ENCODE results near the gene CCDC134. TPM values are rescaled to one million over a fixed set of nuclear protein-coding genes. Genes with fewer than 3 reads are reported as not detected.
"Not testable (repeated sequence)": the region's sequence is repeated elsewhere in the genome, so short reads cannot be mapped to it uniquely, and the experiment has no call there.

CCDC134 gene
- total RNA-seq, 2 donors from 2014 or later: 5.1 to 5.7 TPM

- intact Hi-C loops (cut with DNase I): no loop called here
- no peak for DNase-seq (ENCODE audit: low spot score)
These were observed 62.2 kb downstream of the CCDC134 start for GRCh38 chr22:41862530-41863266.

DNA sequence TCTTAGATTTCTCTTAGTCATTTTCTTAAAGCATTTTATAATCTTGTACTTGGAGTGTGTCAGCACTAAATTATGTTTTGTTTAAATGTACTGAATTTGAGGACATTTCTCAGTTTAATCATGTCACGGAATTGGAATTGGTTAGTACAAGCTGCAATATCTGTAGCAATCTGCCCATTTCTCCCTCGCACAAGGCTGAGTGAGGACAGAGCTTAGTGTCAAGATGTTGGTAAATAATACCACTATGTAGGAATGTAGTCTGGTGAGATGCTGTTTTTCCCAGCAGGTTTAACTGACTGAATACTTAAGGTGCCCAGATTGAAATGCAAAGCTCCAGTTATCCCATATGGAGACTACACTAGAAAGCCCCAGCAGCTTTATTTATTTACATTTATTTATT, 63.0 kb downstream of the CCDC134 start:
- intact Hi-C loops (cut with DNase I): no loop called here
- no peak for DNase-seq (ENCODE audit: low spot score)

DNA sequence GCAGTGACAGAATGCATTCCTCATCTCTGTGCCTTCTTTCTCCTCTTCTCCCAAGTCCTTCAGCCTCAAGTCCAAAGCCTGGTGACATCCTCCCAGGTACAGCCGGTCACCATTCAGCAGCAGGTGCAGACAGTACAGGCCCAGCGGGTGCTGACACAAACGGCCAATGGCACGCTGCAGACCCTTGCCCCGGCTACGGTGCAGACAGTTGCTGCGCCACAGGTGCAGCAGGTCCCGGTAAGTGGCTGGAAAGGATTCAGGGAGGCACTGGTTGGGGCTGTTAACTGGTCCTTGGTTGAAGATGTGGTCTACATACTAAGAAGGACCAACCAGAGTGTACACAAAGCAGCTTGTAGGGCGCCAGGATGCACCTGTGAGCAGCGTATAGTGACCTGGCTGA, 68.1 kb downstream of the CCDC134 start:
- DNase-seq (ENCODE audit: low spot score): no peak
- intact Hi-C loops (cut with DNase I): no loop called here

GRCh38 chr22:41870081-41870480, 69.6 kb downstream of the CCDC134 start:
- DNase-seq (ENCODE audit: low spot score): not testable (repeated sequence)
- intact Hi-C loops (cut with DNase I): loop anchor here in 1 of 2 donors (10.0 kb wide), 1 partner anchor 1645 kb away; no protein-coding TSS in a partner anchor

DNA sequence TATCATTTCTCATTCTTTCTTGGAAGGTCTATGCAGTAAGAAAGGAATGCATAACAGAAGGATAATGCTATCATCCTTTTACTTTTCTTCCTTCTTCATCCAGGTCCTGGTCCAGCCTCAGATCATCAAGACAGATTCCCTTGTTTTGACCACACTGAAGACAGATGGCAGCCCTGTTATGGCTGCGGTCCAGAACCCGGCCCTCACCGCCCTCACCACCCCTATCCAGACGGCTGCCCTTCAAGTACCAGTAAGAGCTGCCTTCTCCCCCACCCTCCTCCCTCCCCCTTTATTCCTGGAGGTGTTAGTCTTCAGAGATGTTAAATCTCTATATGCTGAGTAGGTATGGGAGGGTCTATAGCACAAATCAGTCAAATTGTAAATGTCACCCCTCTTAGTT, 70.3 kb downstream of the CCDC134 start:
- intact Hi-C loops (cut with DNase I): loop anchor here in 1 of 2 donors (10.0 kb wide), 1 partner anchor 1644 kb away; no protein-coding TSS in a partner anchor
- no peak for DNase-seq (ENCODE audit: low spot score)

DNA sequence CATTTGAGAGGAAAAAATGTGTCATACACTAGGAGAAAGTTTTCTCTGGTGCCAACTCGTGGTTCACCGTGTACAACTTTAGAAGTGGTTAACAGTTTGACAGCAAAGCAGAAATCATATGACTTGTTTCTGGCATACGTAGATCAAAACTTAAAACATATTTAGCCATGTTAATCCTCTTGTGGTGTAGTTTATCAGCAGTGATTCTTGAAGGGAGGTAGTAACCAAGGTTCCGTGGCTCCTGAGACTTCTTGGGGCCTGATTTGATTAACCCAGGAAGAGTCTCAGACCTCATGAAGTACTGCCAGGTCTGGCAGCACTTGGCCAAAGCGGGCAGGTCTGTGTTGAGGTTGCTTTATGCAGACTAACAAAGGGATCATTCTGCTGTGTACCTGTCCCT, 72.9 kb downstream of the CCDC134 start:
- no peak for DNase-seq (ENCODE audit: low spot score)
- intact Hi-C loops (cut with DNase I): loop anchor here in 1 of 2 donors (10.0 kb wide), 1 partner anchor 1641 kb away; no protein-coding TSS in a partner anchor

DNA sequence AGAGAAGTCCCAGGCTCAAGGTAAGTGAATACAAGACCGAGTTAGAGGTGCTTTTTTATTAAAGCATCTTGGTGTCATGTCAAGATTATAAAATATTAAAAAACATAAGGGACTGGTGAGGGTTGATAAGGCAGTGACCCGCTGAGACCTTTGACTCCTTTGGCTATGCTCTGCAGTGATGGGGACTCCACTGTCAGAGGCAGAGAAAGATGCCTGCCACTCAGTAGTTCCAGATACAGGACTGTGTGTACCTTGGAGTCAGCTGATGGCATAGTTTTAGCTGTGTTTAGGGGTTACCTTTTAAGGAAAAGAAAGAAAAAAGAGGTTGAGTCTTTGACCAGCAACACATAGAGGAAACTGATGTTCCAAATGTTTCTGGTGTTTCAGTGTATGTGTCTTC, 73.6 kb downstream of the CCDC134 start:
- DNase-seq (ENCODE audit: low spot score): no peak
- intact Hi-C loops (cut with DNase I): loop anchor here in 1 of 2 donors (10.0 kb wide), 1 partner anchor 1641 kb away; no protein-coding TSS in a partner anchor

GRCh38 chr22:41875531-41876270, 75.2 kb downstream of the CCDC134 start:
- intact Hi-C loops (cut with DNase I): loop anchor here in 1 of 2 donors (10.0 kb wide), 1 partner anchor 1639 kb away; no protein-coding TSS in a partner anchor
- no peak for DNase-seq (ENCODE audit: low spot score)

Other genes starting within 250 kb of the CCDC134 start
- 10 to 100 TPM; 11.5 to 27.0 TPM for gene CSDC2, start 239.7 kb upstream of the CCDC134 start, total RNA-seq
- gene PMM1, start 210.8 kb upstream of the CCDC134 start, total RNA-seq: 10 to 100 TPM; 17.9 to 18.8 TPM
- gene DESI1, start 179.6 kb upstream of the CCDC134 start, total RNA-seq: 10 to 100 TPM; 22.1 to 22.7 TPM
- 100 to 1,000 TPM; 145 to 154 TPM for gene XRCC6, start 179.4 kb upstream of the CCDC134 start, total RNA-seq
- 100 to 1,000 TPM in 1 of 2 donors, 10 to 100 TPM in 1; 86.2 to 103 TPM for gene SNU13, start 111.8 kb upstream of the CCDC134 start, total RNA-seq
- 1 to 10 TPM; 1.4 to 4.3 TPM for gene MEI1, start 101.2 kb upstream of the CCDC134 start, total RNA-seq
- 10 to 100 TPM; 48.3 to 52.0 TPM for gene SREBF2, start 32.4 kb downstream of the CCDC134 start, total RNA-seq
- not detected for gene SHISA8, start 114.4 kb downstream of the CCDC134 start, total RNA-seq
- gene TNFRSF13C, start 126.1 kb downstream of the CCDC134 start, total RNA-seq: under 1 TPM; 0.28 to 0.33 TPM
- gene CENPM, start 146.5 kb downstream of the CCDC134 start, total RNA-seq: not detected
- under 1 TPM; 0.14 to 0.23 TPM for gene SEPTIN3, start 168.8 kb downstream of the CCDC134 start, total RNA-seq
- gene WBP2NL, start 198.1 kb downstream of the CCDC134 start, total RNA-seq: 1 to 10 TPM; 1.1 to 1.2 TPM